ENCODE data around the gene ATP6V0B.

The ATP6V0B gene

GRCh38 chr1:43969746-43970466, 4.9 kb upstream of the ATP6V0B start, which contains the start of gene DPH2:
Gene DPH2 (plus strand): TSS chr1:43970010. CDS start chr1:43970176, 166 bp downstream.
- DNase-seq (ENCODE audit: low spot score), result peak; percentile 99

GRCh38 chr1:43970502-43970901, 4.3 kb upstream of the ATP6V0B start:
- DNase-seq (ENCODE audit: low spot score), result no peak

- no peak for DNase-seq (ENCODE audit: low spot score)
These were observed 3.8 kb upstream of the ATP6V0B start for GRCh38 chr1:43970911-43971310.

GRCh38 chr1:43971336-43971980, 3.3 kb upstream of the ATP6V0B start:
- no peak for DNase-seq (ENCODE audit: low spot score)

- DNase-seq (ENCODE audit: low spot score), result no peak
These were observed 748 bp upstream of the ATP6V0B start for GRCh38 chr1:43973981-43974442.

GRCh38 chr1:43975249-43975961, 645 bp downstream of the ATP6V0B start:
- DNase-seq (ENCODE audit: low spot score), result peak; percentile 73

- DNase-seq (ENCODE audit: low spot score), result no peak
These were observed 1.3 kb downstream of the ATP6V0B start for GRCh38 chr1:43976045-43976444.

- no peak for DNase-seq (ENCODE audit: low spot score)
These were observed 2.1 kb downstream of the ATP6V0B start for GRCh38 chr1:43976890-43977289.

GRCh38 chr1:43977376-43978263, 2.9 kb downstream of the ATP6V0B start:
- DNase-seq (ENCODE audit: low spot score), result no peak

GRCh38 chr1:43978264-43978550, 3.4 kb downstream of the ATP6V0B start:
- no peak for DNase-seq (ENCODE audit: low spot score)

- peak; percentile 77 for DNase-seq (ENCODE audit: low spot score)
These were observed 3.9 kb downstream of the ATP6V0B start, which contains the start of gene B4GALT2 for GRCh38 chr1:43978551-43979260. Gene B4GALT2 (plus strand): TSS chr1:43979210. CDS start chr1:43981161, 1,951 bp downstream.

GRCh38 chr1:43979261-43979527, 4.4 kb downstream of the ATP6V0B start:
- no peak for DNase-seq (ENCODE audit: low spot score)

- no peak for DNase-seq (ENCODE audit: low spot score)
These were observed 4.9 kb downstream of the ATP6V0B start for GRCh38 chr1:43979528-43980254.

- DNase-seq (ENCODE audit: low spot score), result no peak
These were observed 5.7 kb downstream of the ATP6V0B start for GRCh38 chr1:43980255-43981134.

GRCh38 chr1:43981135-43981491, 6.4 kb downstream of the ATP6V0B start:
- no peak for DNase-seq (ENCODE audit: low spot score)

- DNase-seq (ENCODE audit: low spot score), result no peak
These were observed 6.9 kb downstream of the ATP6V0B start for GRCh38 chr1:43981636-43982035.

GRCh38 chr1:43982241-43982640, 7.5 kb downstream of the ATP6V0B start:
- no peak for DNase-seq (ENCODE audit: low spot score)

GRCh38 chr1:43982808-43983207, 8.0 kb downstream of the ATP6V0B start:
- DNase-seq (ENCODE audit: low spot score), result no peak

- DNase-seq (ENCODE audit: low spot score), result no peak
These were observed 8.6 kb downstream of the ATP6V0B start for GRCh38 chr1:43983253-43983899.

All from germinal center (tissue), 1 donor.